OCI-LY1 (cell line): ENCODE measurements around the gene P3H3.

Experiments
- CTCF ChIP-seq: fragments of 200-600 bp; sonication (generic), shearing (Covaris generic); IDR thresholded peaks from 2 replicates; pipeline ENCODE4 v1.5.1; 2017; ENCODE audit warnings: mild to moderate bottlenecking, antibody characterized with exemption, low read length, moderate library complexity, mixed read lengths
- EZH2 ChIP-seq: fragments of 200-600 bp; sonication (generic), shearing (Covaris generic); IDR thresholded peaks from 2 replicates; pipeline ENCODE4 v1.8.0; 2017; ENCODE audit warnings: borderline replicate concordance, mixed run types, mild to moderate bottlenecking, antibody characterized with exemption, low read length, moderate library complexity, mixed read lengths

- TF ChIP-seq CTCF (peak; percentile 38; the same call in 1 of the 2 replicates), EZH2 (no peak)
Observed at GRCh38 chr12:6843118-6843902, 15.1 kb downstream of the P3H3 start.
